DND-41 (cell line): ENCODE results near the gene DSTYK.

Source experiments
- ATAC-seq: fragments of 200-7000 bp; cut with Tn5 transposase; 3 replicates; pipeline ENCODE4 v1.9.1; 2021; ENCODE audit warnings: low read depth; ENCODE audit not compliant: insufficient read depth
- DNase-seq: peaks from one replicate; pipeline ENCODE4 v3.0.0-alpha.2; 2020
- H2AFZ ChIP-seq: 2 replicates; pipeline ENCODE4 v1.6.0; 2012; ENCODE audit warnings: low read depth, low read length
- H3K27ac ChIP-seq: 2 replicates; pipeline ENCODE4 v1.5.1; 2012; ENCODE audit warnings: low read length, inconsistent platforms
- H3K27me3 ChIP-seq: fragments of 200-600 bp; sonication (generic); 2 replicates; pipeline ENCODE4 v1.6.0; 2012; ENCODE audit warnings: low read length, mild to moderate bottlenecking, inconsistent platforms; ENCODE audit not compliant: insufficient read depth, poor library complexity
- H3K36me3 ChIP-seq: 2 replicates; pipeline ENCODE4 v1.5.1; 2012; ENCODE audit warnings: low read length, inconsistent platforms; ENCODE audit not compliant: insufficient read depth
- H3K4me1 ChIP-seq: 2 replicates; pipeline ENCODE4 v1.5.1; 2012; ENCODE audit warnings: mild to moderate bottlenecking, low read length; ENCODE audit not compliant: insufficient read depth
- H3K4me2 ChIP-seq: 2 replicates; pipeline ENCODE4 v1.6.0; 2012; ENCODE audit warnings: mild to moderate bottlenecking, moderate library complexity, low read length, inconsistent platforms; ENCODE audit not compliant: insufficient read depth
- H3K4me3 ChIP-seq, 2 experiments: fragments of 200-600 bp in 1 of 2; shearing (Covaris generic) in 1 of 2; 2 replicates each; pipeline ENCODE4 v1.5.1; 2012 to 2016; ENCODE audit warnings: inconsistent platforms in 2 of 2, low read length in 2 of 2, mild to moderate bottlenecking in 2 of 2, low read depth in 1 of 2, moderate library complexity in 1 of 2
- H3K79me2 ChIP-seq: 2 replicates; pipeline ENCODE4 v1.6.0; 2012; ENCODE audit warnings: low read length, inconsistent platforms; ENCODE audit not compliant: insufficient read depth
- H3K9ac ChIP-seq: 2 replicates; pipeline ENCODE4 v1.6.0; 2012; ENCODE audit warnings: low read depth, mild to moderate bottlenecking, inconsistent platforms, low read length, moderate library complexity
- H3K9me3 ChIP-seq: 2 replicates; pipeline ENCODE4 v1.5.1; 2012; ENCODE audit warnings: low read length, moderate library complexity, mild to moderate bottlenecking, inconsistent platforms; ENCODE audit not compliant: insufficient read depth, severe bottlenecking
- H4K20me1 ChIP-seq: 2 replicates; pipeline ENCODE4 v1.6.0; 2012; ENCODE audit warnings: low read length; ENCODE audit not compliant: insufficient read depth
- EZH2 ChIP-seq: IDR thresholded peaks from 3 replicates; pipeline ENCODE4 v1.6.1; 2012; ENCODE audit warnings: borderline replicate concordance, low read depth, mild to moderate bottlenecking, moderate library complexity, low read length, inconsistent platforms; ENCODE audit not compliant: severe bottlenecking
- TF ChIP-seq, protein P1 (sequence below): IDR thresholded peaks from 2 replicates; pipeline ENCODE4 v1.5.1; 2012; ENCODE audit warnings: borderline replicate concordance, low read length, moderate library complexity, mild to moderate bottlenecking; ENCODE audit not compliant: poor library complexity, severe bottlenecking; ENCODE audit errors: extremely low read depth

Gene DSTYK

DNA sequence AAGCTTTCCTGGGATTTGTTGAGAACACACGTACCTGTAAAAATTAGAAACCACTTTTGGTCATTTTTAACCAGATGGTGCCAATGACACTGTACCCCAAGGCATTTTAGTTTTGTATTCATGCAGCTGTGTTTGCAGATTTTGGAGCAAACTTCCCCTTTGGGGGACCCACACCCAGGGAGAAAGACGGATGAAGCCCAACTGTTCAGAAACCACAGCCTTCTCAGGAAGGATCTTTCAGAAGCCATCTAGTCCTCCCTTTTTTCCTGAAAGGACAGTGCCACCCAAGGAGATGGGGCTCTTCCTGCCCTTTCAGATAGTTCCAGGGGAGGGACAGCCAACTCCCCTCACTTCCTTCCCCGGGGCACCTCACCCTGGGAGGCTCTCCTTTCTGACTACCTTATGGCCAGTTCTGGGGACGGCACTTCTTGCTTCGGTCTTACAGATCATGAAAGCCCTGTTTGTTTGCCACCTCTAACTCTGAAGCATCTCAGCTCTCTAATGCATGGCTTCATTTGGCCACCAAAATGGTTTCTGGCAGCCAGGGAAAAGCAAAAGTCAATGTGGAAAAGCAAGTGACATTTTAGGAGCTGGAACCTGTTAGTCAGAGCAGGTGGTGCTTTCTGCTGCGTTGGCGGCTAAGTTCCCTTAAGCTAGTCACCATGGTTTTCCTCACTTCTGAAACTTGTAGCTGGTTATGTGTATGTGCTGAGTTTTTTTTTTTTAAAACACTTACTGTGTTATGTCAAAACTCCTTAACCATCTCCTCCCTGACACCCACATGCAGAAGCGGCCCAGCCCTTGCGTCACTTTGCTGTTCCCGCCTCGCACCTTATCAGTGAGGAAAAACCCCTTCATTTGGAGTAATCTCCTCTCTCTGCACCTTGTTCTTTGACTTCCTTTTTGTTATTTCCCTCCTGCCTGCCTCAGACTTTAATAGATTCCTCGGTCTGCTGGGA lies 26.3 kb upstream of the DSTYK start:
- H3K9me3 ChIP-seq, result no peaks in the 10 kb centered on the region
- no peak overlapping the region for H3K9ac ChIP-seq
- no peaks in the 10 kb centered on the region for H3K27me3 ChIP-seq
- no peak for DNase-seq
- H3K79me2 ChIP-seq, result no peaks in the 10 kb centered on the region
- H3K27ac ChIP-seq, result no peak overlapping the region
- no peak for ATAC-seq
- H3K4me1 ChIP-seq, result no peaks in the 10 kb centered on the region
- H3K4me2 ChIP-seq, result no peak overlapping the region
- H2AFZ ChIP-seq, result no peak overlapping the region
- H3K4me3 ChIP-seq, result no peak overlapping the region
- H4K20me1 ChIP-seq, result no peaks in the 10 kb centered on the region
- TF ChIP-seq, protein P1, sequence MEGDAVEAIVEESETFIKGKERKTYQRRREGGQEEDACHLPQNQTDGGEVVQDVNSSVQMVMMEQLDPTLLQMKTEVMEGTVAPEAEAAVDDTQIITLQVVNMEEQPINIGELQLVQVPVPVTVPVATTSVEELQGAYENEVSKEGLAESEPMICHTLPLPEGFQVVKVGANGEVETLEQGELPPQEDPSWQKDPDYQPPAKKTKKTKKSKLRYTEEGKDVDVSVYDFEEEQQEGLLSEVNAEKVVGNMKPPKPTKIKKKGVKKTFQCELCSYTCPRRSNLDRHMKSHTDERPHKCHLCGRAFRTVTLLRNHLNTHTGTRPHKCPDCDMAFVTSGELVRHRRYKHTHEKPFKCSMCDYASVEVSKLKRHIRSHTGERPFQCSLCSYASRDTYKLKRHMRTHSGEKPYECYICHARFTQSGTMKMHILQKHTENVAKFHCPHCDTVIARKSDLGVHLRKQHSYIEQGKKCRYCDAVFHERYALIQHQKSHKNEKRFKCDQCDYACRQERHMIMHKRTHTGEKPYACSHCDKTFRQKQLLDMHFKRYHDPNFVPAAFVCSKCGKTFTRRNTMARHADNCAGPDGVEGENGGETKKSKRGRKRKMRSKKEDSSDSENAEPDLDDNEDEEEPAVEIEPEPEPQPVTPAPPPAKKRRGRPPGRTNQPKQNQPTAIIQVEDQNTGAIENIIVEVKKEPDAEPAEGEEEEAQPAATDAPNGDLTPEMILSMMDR, result no peak
- H3K36me3 ChIP-seq, result no peaks in the 10 kb centered on the region

DNA sequence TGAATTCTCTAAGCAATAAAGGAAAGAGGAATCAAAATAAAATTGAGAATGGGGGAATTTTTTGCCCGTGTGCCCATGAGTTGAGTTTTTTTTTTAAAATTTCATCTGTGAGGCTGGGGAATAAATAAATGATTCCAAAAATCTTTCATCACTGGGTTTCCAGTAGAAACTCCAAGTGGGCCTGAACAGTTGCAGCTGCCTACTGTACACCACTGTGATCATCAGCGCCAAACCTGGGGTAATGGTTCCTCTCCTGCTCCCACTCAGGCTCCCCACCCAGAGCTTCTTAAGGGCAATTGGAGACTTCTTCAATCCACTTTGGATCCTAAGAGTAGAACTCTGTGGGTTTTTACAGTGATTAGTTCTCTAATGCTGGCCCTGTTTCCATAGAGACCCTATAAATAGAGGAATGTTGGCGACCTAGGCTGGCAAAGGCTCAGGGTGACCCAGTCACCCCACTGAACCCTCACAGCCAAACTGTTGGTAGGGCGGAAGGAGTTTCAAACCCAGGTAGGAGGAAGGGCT lies 25.5 kb upstream of the DSTYK start:
- Histone ChIP-seq H3K4me2 (no peak overlapping the region), H3K27me3 (no peaks in the 10 kb centered on the region), H3K4me3 (no peak overlapping the region), H3K9ac (no peak overlapping the region), H3K27ac (no peak overlapping the region), H4K20me1 (no peaks in the 10 kb centered on the region), H3K36me3 (no peaks in the 10 kb centered on the region), H3K9me3 (no peaks in the 10 kb centered on the region), H2AFZ (no peak overlapping the region), H3K4me1 (no peaks in the 10 kb centered on the region), H3K79me2 (no peaks in the 10 kb centered on the region)
- TF ChIP-seq, protein P1, result no peak
- no peak for TF ChIP-seq EZH2
- DNase-seq, result no peak
- ATAC-seq, result no peak

DNA sequence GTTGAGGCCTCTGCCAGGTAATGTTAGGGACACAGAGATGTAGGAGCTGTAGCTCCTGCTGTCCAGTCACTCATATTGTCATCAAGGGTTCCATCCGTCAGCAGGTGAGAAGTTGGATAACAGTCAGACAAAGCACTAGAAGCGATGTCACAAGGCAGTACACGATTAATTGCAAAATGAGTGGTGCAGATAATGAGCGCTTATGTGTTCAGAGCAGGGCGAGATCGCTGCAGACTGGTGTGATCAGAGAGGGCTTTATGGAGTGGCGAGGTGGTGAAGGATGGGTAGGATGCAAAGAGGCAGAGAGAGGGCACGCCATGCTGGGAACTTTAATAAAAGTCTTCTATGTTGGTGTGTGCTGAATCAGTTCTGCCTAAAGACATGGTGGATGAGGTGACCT lies 25.0 kb upstream of the DSTYK start:
- no peaks in the 10 kb centered on the region for H4K20me1 ChIP-seq
- no peaks in the 10 kb centered on the region for H3K36me3 ChIP-seq
- H3K79me2 ChIP-seq, result no peaks in the 10 kb centered on the region
- H3K27me3 ChIP-seq, result no peaks in the 10 kb centered on the region
- H3K4me1 ChIP-seq, result no peaks in the 10 kb centered on the region
- no peak overlapping the region for H3K9ac ChIP-seq
- no peak overlapping the region for H2AFZ ChIP-seq
- DNase-seq, result no peak
- H3K4me3 ChIP-seq, result no peak overlapping the region
- no peak for ATAC-seq
- H3K27ac ChIP-seq, result no peak overlapping the region
- H3K9me3 ChIP-seq, result no peaks in the 10 kb centered on the region
- TF ChIP-seq, protein P1, result no peak
- TF ChIP-seq EZH2, result no peak
- H3K4me2 ChIP-seq, result no peak overlapping the region
